COR-L47 (cell line): Measurements from ENCODE around the gene TAMALIN.

ENCODE experiments used
- DNase-seq: peaks from one replicate; lab custom pipeline; 2025; lab: John Stamatoyannopoulos, UW

Gene TAMALIN

GRCh38 chr12:52036587-52037171 is 29.9 kb downstream of the TAMALIN start:
- peak; percentile 67 for DNase-seq

GRCh38 chr12:52037248-52037861 is 30.6 kb downstream of the TAMALIN start:
- peak; percentile 15 for DNase-seq

GRCh38 chr12:52038447-52038846 is 31.7 kb downstream of the TAMALIN start:
- no peak for DNase-seq

GRCh38 chr12:52041035-52041434 is 34.3 kb downstream of the TAMALIN start:
- DNase-seq = no peak

DNA sequence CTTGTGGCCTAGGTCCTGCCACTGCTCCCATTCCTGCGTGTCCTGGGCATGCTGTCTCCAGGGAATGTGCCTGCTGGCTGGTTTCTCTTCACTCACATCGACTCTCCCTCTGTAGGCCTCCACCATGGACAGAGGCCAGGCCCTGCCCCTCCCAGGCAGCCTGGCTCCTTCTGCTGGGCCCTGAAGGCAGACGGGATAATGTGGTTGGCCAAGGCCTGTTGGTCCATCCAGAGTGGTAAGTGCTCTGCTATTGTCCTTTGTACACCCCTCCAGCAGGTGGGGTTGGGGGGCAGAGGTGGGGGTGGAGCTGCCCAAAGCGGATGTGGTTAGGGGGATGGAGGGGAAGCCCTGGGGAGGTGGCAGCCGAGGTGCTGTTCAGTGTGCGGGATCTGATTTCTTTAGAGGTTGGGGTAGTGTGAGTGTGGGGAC is 35.0 kb downstream of the TAMALIN start:
- no peak for DNase-seq

- peak; percentile 91 for DNase-seq
Measured at GRCh38 chr12:52042706-52043385, 36.1 kb downstream of the TAMALIN start.

DNA sequence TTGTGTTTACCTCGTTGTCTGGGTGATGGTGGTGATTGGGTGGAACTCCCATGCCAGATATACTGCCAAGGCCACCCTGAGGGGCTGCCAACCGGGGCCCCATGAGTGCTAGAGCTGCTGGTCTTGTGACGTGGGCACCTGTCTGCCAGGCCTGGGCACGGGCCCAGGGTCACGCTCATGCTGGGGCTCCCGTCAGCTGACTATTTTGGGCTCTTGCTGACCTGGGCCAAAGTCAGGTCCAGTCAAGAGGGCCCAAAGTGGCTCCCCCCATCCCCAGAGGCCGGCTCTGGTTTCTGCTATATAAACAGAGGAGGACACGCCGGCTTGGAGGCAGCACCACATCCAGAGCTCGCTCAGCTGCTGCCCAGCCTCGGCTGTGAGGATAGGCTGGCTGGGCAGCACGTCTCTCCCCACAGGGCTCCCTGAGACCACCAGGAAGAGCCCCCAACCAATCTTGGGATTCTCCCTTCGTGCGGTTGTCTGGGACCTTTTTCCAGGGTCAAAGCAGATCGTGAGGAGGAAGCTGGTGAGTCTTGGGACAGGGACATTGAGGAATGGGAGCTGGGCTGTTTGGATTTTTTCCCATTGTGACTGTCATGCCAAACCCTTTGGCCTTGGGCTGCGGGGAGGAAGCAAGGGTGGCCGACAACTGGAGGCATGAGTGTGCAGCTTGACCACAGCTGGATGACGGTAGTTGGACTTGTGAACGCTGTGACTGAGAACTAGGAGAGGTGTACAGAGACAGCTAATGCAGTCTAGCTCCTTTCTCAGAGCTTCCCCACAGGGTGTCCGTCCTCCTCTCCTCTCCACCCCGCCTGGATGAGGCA is 36.9 kb downstream of the TAMALIN start:
- no peak for DNase-seq

GRCh38 chr12:52044292-52044983 is 37.7 kb downstream of the TAMALIN start:
- DNase-seq = no peak

- no peak for DNase-seq
Measured at GRCh38 chr12:52045794-52046199, 39.1 kb downstream of the TAMALIN start.

DNA sequence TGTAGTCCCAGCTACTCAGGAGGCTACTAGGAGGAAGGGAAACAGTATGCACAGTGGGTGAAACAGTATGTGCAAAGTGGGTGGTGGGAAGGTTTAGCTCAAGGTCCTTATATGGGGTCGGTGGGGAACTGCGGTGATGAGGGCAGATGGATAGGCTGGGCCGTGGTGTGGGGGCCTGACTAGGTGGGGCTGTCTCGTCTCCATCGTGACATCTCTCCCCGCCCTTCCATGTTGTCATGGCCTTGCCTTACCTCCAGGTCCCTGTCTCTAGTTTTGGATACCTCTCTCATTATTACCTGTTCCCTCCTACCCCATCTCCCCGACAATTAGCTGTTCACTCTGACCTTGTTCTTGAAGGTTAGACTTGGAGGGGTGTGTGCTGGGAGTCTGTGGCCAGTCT is 40.1 kb downstream of the TAMALIN start:
- no peak for DNase-seq

- DNase-seq = no peak
Measured at GRCh38 chr12:52049286-52049685, 42.5 kb downstream of the TAMALIN start.

DNA sequence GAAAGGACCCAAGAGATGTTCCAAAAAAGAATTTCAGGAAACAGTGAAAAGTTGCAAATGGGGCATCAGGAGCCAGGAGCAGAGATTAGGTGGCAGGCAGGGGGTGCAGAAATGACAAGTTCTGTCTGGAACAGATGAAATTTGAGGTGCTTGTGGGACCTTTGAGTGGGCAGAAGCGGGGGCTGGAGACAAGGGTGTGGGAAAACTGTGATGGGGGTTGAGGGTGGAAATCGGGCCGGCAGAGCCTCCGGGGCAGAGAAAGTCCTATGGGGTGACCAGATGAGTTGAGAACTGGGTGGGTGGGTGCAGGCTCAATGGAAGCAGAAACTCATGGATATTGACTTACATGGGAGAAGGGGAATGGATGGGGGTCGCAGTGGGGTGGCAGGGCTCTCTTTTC is 42.9 kb downstream of the TAMALIN start:
- DNase-seq = no peak

DNA sequence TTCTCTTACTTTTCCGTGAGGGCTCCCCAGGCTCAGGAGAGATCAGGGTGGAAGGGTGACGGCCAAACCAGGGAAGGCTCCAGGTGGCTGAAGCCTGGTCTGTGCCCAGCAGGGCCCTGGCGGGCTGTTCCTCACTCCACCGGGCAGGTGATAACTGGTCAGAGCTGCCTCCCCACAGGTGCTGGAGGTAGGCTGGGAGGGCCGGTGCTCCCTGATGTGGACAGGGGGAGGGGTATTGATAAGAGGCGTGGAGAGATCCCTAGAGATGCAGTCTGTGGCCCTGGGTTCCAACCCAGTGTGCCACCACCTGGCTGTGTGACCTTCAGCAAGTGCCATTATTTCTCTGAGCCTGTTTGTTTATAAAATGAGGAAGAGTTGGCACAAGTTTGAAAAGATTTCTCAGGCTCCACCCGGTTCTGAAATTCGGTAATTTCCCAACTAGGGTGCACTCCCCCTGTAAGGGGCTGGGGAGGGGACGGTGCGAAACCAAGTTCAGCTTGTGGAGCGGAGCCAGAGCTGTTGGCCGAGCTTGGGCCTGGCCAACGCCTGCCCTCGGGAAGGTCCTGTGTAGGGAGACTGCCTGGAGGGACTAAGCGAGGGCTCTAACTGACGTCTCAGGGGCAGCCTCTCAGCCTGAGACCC is 43.5 kb downstream of the TAMALIN start:
- peak; percentile 34 for DNase-seq

- peak; percentile 95 for DNase-seq
Measured at GRCh38 chr12:52050758-52051541, 44.2 kb downstream of the TAMALIN start, which contains the start of gene NR4A1. NR4A1 (plus strand) TSS chr12:52051442; CDS start chr12:52054329, 2,887 bp downstream.

- DNase-seq = peak; percentile 45
Measured at GRCh38 chr12:52052468-52053186, 45.9 kb downstream of the TAMALIN start.

- DNase-seq = no peak
Measured at GRCh38 chr12:52053536-52054209, 46.9 kb downstream of the TAMALIN start.

DNA sequence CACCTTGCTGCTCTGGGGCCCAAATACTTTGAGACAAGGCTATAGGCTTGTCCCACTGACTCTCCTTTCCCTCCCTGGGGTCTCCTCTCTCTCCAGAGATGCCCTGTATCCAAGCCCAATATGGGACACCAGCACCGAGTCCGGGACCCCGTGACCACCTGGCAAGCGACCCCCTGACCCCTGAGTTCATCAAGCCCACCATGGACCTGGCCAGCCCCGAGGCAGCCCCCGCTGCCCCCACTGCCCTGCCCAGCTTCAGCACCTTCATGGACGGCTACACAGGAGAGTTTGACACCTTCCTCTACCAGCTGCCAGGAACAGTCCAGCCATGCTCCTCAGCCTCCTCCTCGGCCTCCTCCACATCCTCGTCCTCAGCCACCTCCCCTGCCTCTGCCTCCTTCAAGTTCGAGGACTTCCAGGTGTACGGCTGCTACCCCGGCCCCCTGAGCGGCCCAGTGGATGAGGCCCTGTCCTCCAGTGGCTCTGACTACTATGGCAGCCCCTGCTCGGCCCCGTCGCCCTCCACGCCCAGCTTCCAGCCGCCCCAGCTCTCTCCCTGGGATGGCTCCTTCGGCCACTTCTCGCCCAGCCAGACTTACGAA is 47.6 kb downstream of the TAMALIN start:
- no peak for DNase-seq

- DNase-seq = no peak
Measured at GRCh38 chr12:52054833-52055730, 48.3 kb downstream of the TAMALIN start.
